ENCODE measurements around the gene SLC16A8. TPM values are rescaled to one million over a fixed set of nuclear protein-coding genes. Genes with fewer than 3 reads are reported as not detected.

The SLC16A8 gene
- total and polyA plus RNA-seq, 10 of the 15 experiments (the other 5 are each of a cell fraction or from before 2014, with no cell fraction given) = not detected

GRCh38 chr22:38086942-38087341 is 3.0 kb upstream of the SLC16A8 start (continued):
- TF ChIP-seq PKNOX1 (IDR thresholded peaks at IDR 0.05) = no peak
- TF ChIP-seq RB1 (IDR thresholded peaks at IDR 0.05; ENCODE audit: borderline replicate concordance) = no peak
- TF ChIP-seq E2F4 (IDR thresholded peaks at IDR 0.05; ENCODE audit: low read depth, low read length) = no peak
- no peak for TF ChIP-seq SMC3 (IDR thresholded peaks at IDR 0.05; ENCODE audit: borderline replicate concordance, low read length)
- TF ChIP-seq NFXL1 (IDR thresholded peaks at IDR 0.05; ENCODE audit: borderline replicate concordance) = no peak
- TF ChIP-seq KLF5 (IDR thresholded peaks at IDR 0.05; ENCODE audit: partially characterized antibody) = no peak
- TF ChIP-seq, protein P1, sequence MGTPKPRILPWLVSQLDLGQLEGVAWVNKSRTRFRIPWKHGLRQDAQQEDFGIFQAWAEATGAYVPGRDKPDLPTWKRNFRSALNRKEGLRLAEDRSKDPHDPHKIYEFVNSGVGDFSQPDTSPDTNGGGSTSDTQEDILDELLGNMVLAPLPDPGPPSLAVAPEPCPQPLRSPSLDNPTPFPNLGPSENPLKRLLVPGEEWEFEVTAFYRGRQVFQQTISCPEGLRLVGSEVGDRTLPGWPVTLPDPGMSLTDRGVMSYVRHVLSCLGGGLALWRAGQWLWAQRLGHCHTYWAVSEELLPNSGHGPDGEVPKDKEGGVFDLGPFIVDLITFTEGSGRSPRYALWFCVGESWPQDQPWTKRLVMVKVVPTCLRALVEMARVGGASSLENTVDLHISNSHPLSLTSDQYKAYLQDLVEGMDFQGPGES (IDR thresholded peaks at IDR 0.05) = no peak
- TF ChIP-seq ZZZ3 (IDR thresholded peaks at IDR 0.05; ENCODE audit: control insufficient read depth, insufficient read length, low read depth) = no peak

GRCh38 chr22:38086001-38086845 is 2.2 kb upstream of the SLC16A8 start:
- in situ Hi-C loops (cut with MboI) = no loop called here
- no peak overlapping the region for H3K4me2 ChIP-seq (ENCODE audit: control insufficient read depth, insufficient read depth)
- FAIRE-seq = no peak
- intact Hi-C loops (cut with micrococcal nuclease; ENCODE audit: unreplicated experiment) = no loop called here
- no peaks in the 10 kb centered on the region for H3K79me2 ChIP-seq (ENCODE audit: control insufficient read depth, insufficient read depth, low read length)
- no peaks in the 10 kb centered on the region for H4K20me1 ChIP-seq (ENCODE audit: control insufficient read depth, insufficient read depth)
- H3K4me1 ChIP-seq (ENCODE audit: control insufficient read depth, insufficient read depth, low read length) = no peaks in the 10 kb centered on the region
- no TSS peak for BruUV-seq (replicated peaks)
- ChIA-PET RAD21 (ENCODE audit: unreplicated experiment) (no interaction called here), SMC1A (ENCODE audit: uncharacterized antibody, unreplicated experiment) (interaction anchor here (1.2 kb wide), 1 partner anchor 268 kb away, joined by 3 read pairs; no protein-coding TSS in a partner anchor), CTCF (no interaction called here), POLR2A (no interaction called here)
- H2AFZ ChIP-seq (ENCODE audit: control insufficient read depth, low read depth, low read length) = no peak overlapping the region
- H3K9ac ChIP-seq (ENCODE audit: control insufficient read depth, insufficient read depth, low read length) = no peak overlapping the region
- no peak for ATAC-seq
- H3K36me3 ChIP-seq (ENCODE audit: control insufficient read depth in 2 of 2, insufficient read depth in 2 of 2, low read length in 1 of 2) = no peaks in the 10 kb centered on the region
- no peak overlapping the region for H3K4me3 ChIP-seq
- H3K9me3 ChIP-seq (replicated peaks; ENCODE audit: control insufficient read depth, insufficient read depth, low read length) = no peaks in the 10 kb centered on the region
- peaks cover 8 to 9% of the 10 kb centered on the region in 2 experiments; a peak in 3 of 4 replicates for H3K27me3 ChIP-seq (replicated peaks in 1 of 2; ENCODE audit: control insufficient read depth in 2 of 2, insufficient read depth in 2 of 2, low read length in 1 of 2)
- DNase-seq (ENCODE audit: low read depth, low spot score) = no peak
- H3K27ac ChIP-seq (ENCODE audit: control insufficient read depth, insufficient read depth) = no peak overlapping the region
- 62% methylated on average over 17 of the region's 25 CpGs for WGBS (ENCODE audit: insufficient coverage, insufficient replicate concordance, low lambda C conversion rate, missing lambda C conversion rate)
- TF ChIP-seq ZBTB40 (IDR thresholded peaks at IDR 0.05; ENCODE audit: borderline replicate concordance) (no peak), KAT2A (conservative IDR thresholded peaks at IDR 0.05; ENCODE audit: control insufficient read depth, low read depth, low read length) (no peak), ZSCAN29 (IDR thresholded peaks at IDR 0.05) (no peak), ASH2L (IDR thresholded peaks at IDR 0.05; ENCODE audit: borderline replicate concordance, low read depth) (no peak), NFYB (IDR thresholded peaks at IDR 0.05; ENCODE audit: insufficient read depth, low read depth, low read length) (no peak)

Measured in GM12878 (cell line).